GM12878 (cell line): ENCODE data around the gene NFE2L3.
A peak's percentile ranks its signal among the peaks of the same experiment; 100 is the strongest.
"Not testable (repeated sequence)": the region's sequence is repeated elsewhere in the genome, so short reads cannot be mapped to it uniquely, and the experiment has no call there.

Source experiments
- BMI1 ChIP-seq: fragments of 450-650 bp; IDR thresholded peaks from 2 replicates; pipeline ENCODE4 v1.6.1; 2016; ENCODE audit warnings: mild to moderate bottlenecking, moderate library complexity, borderline replicate concordance
- CREM ChIP-seq: IDR thresholded peaks from 2 replicates; pipeline ENCODE4 v1.6.1; 2014; ENCODE audit warnings: antibody characterized with exemption, low read depth
- JUNB ChIP-seq: IDR thresholded peaks from 2 replicates; pipeline ENCODE4 v1.6.1; 2016; ENCODE audit warnings: antibody characterized with exemption, mild to moderate bottlenecking
- NR2C2 ChIP-seq: IDR thresholded peaks from 2 replicates; pipeline ENCODE4 v1.6.1; 2011; ENCODE audit warnings: borderline replicate concordance, low read depth; ENCODE audit not compliant: control insufficient read depth, insufficient read length
- POLR2AphosphoS5 ChIP-seq: IDR thresholded peaks from 2 replicates; pipeline ENCODE4 v1.6.1; 2011; ENCODE audit warnings: mild to moderate bottlenecking, low read length, inconsistent platforms
- RFX5 ChIP-seq: IDR thresholded peaks from 2 replicates; pipeline ENCODE4 v1.6.1; 2011; ENCODE audit warnings: low read depth, low read length, improper control_type of control experiment
- SMC3 ChIP-seq: IDR thresholded peaks from 2 replicates; pipeline ENCODE4 v1.6.1; 2011; ENCODE audit warnings: low read length, improper control_type of control experiment, borderline replicate concordance
- SREBF2 ChIP-seq: IDR thresholded peaks from 2 replicates; pipeline ENCODE4 v1.6.1; 2012; ENCODE audit warnings: mild to moderate bottlenecking, low read length
- YY1 ChIP-seq: IDR thresholded peaks from 2 replicates; pipeline ENCODE4 v1.6.1; 2011; ENCODE audit warnings: low read depth, mild to moderate bottlenecking, low read length
- ZZZ3 ChIP-seq: IDR thresholded peaks from 2 replicates; pipeline ENCODE4 v1.6.1; 2011; ENCODE audit warnings: low read depth; ENCODE audit not compliant: control insufficient read depth, insufficient read length
- TF ChIP-seq, protein P1 (sequence below), 3 experiments: IDR thresholded peaks in 2 of 3; conservative IDR thresholded peaks in 1 of 3; 2 replicates each; pipeline ENCODE4 v1.5.1; 2011; ENCODE audit warnings: low read depth in 3 of 3, low read length in 3 of 3, mild to moderate bottlenecking in 3 of 3, control low read depth in 2 of 3, moderate library complexity in 2 of 3, inconsistent platforms in 1 of 3, mixed read lengths in 1 of 3; ENCODE audit not compliant: control insufficient read depth in 2 of 3, insufficient read depth in 1 of 3; ENCODE audit errors: extremely low read depth in 1 of 3
- TF ChIP-seq, protein P2 (sequence below): fragments of 450-650 bp; IDR thresholded peaks from 2 replicates; pipeline ENCODE4 v1.6.1; 2018; ENCODE audit warnings: mild to moderate bottlenecking, low read depth, moderate library complexity; ENCODE audit not compliant: partially characterized antibody
- TF ChIP-seq, protein P3 (sequence below): IDR thresholded peaks from 2 replicates; pipeline ENCODE4 v1.6.1; 2011; ENCODE audit warnings: low read depth, mild to moderate bottlenecking, low read length, moderate library complexity, borderline replicate concordance; ENCODE audit errors: extremely low read depth

DNA sequence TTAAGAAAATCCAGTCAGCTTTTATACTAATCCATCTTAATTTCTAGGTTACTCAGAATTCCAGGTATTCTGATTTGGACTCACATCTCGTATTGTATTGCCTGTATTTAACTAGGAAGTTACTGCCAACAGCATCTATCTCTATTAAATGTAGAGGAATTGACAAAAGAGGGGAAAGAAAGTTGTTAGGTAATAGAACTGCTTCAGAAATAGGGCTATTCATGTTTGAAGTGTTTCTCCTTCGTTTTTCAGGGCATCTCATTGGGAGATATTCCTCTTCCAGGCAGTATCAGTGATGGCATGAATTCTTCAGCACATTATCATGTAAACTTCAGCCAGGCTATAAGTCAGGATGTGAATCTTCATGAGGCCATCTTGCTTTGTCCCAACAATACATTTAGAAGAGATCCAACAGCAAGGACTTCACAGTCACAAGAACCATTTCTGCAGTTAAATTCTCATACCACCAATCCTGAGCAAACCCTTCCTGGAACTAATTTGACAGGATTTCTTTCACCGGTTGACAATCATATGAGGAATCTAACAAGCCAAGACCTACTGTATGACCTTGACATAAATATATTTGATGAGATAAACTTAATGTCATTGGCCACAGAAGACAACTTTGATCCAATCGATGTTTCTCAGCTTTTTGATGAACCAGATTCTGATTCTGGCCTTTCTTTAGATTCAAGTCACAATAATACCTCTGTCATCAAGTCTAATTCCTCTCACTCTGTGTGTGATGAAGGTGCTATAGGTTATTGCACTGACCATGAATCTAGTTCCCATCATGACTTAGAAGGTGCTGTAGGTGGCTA lies 32.5 kb downstream of the NFE2L3 start:
- not testable (repeated sequence) for TF ChIP-seq JUNB, YY1, ZZZ3, SMC3, BMI1, SREBF2, CREM, RFX5, NR2C2
- TF ChIP-seq, protein P1, sequence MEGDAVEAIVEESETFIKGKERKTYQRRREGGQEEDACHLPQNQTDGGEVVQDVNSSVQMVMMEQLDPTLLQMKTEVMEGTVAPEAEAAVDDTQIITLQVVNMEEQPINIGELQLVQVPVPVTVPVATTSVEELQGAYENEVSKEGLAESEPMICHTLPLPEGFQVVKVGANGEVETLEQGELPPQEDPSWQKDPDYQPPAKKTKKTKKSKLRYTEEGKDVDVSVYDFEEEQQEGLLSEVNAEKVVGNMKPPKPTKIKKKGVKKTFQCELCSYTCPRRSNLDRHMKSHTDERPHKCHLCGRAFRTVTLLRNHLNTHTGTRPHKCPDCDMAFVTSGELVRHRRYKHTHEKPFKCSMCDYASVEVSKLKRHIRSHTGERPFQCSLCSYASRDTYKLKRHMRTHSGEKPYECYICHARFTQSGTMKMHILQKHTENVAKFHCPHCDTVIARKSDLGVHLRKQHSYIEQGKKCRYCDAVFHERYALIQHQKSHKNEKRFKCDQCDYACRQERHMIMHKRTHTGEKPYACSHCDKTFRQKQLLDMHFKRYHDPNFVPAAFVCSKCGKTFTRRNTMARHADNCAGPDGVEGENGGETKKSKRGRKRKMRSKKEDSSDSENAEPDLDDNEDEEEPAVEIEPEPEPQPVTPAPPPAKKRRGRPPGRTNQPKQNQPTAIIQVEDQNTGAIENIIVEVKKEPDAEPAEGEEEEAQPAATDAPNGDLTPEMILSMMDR (IDR thresholded peaks at IDR 0.05 in 2 of 3, conservative IDR thresholded peaks at IDR 0.05 in 1 of 3; ENCODE audit: control insufficient read depth in 2 of 3, extremely low read depth in 1 of 3, insufficient read depth in 1 of 3, low read depth in 3 of 3, low read length in 3 of 3) = not testable (repeated sequence)
- TF ChIP-seq, protein P2, sequence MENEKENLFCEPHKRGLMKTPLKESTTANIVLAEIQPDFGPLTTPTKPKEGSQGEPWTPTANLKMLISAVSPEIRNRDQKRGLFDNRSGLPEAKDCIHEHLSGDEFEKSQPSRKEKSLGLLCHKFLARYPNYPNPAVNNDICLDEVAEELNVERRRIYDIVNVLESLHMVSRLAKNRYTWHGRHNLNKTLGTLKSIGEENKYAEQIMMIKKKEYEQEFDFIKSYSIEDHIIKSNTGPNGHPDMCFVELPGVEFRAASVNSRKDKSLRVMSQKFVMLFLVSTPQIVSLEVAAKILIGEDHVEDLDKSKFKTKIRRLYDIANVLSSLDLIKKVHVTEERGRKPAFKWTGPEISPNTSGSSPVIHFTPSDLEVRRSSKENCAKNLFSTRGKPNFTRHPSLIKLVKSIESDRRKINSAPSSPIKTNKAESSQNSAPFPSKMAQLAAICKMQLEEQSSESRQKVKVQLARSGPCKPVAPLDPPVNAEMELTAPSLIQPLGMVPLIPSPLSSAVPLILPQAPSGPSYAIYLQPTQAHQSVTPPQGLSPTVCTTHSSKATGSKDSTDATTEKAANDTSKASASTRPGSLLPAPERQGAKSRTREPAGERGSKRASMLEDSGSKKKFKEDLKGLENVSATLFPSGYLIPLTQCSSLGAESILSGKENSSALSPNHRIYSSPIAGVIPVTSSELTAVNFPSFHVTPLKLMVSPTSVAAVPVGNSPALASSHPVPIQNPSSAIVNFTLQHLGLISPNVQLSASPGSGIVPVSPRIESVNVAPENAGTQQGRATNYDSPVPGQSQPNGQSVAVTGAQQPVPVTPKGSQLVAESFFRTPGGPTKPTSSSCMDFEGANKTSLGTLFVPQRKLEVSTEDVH = peak; percentile 13
- TF ChIP-seq, protein P3, sequence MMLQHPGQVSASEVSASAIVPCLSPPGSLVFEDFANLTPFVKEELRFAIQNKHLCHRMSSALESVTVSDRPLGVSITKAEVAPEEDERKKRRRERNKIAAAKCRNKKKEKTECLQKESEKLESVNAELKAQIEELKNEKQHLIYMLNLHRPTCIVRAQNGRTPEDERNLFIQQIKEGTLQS = not testable (repeated sequence)
- TF ChIP-seq POLR2AphosphoS5 = peak; percentile 34
